H1 (cell line): ENCODE results near the gene SPECC1.

Experiments
- CEBPB ChIP-seq: IDR thresholded peaks from 2 replicates; pipeline ENCODE4 v1.6.1; 2012; ENCODE audit warnings: low read depth, low read length
- CHD2 ChIP-seq: IDR thresholded peaks from 2 replicates; pipeline ENCODE4 v1.6.1; 2012; ENCODE audit warnings: low read length, improper control_type of control experiment
- CREB1 ChIP-seq: IDR thresholded peaks from 2 replicates; pipeline ENCODE4 v1.6.1; 2012; ENCODE audit warnings: inconsistent platforms
- CTCF ChIP-seq, 3 experiments: IDR thresholded peaks; 1 replicate in 2 of 3; 2 replicates in 1 of 3; pipeline versions ENCODE4 v1.5.1 to v1.6.1; 2011; ENCODE audit warnings: low read length in 3 of 3, mild to moderate bottlenecking in 3 of 3, inconsistent platforms in 2 of 3, low read depth in 1 of 3, moderate library complexity in 1 of 3; ENCODE audit not compliant: insufficient read depth in 1 of 3; ENCODE audit errors: control extremely low read depth in 1 of 3
- EZH2 ChIP-seq: fragments of 200-600 bp; sonication (generic); IDR thresholded peaks from 2 replicates; pipeline ENCODE4 v1.7.1; 2012; ENCODE audit warnings: low read depth, mild to moderate bottlenecking, moderate library complexity, low read length, inconsistent platforms; ENCODE audit not compliant: severe bottlenecking
- GTF2F1 ChIP-seq: IDR thresholded peaks from 2 replicates; pipeline ENCODE4 v1.6.1; 2012; ENCODE audit warnings: low read depth, low read length, improper control_type of control experiment, borderline replicate concordance
- MAX ChIP-seq: IDR thresholded peaks from 2 replicates; pipeline ENCODE4 v1.6.1; 2012; ENCODE audit warnings: inconsistent platforms
- SP4 ChIP-seq: IDR thresholded peaks from 2 replicates; pipeline ENCODE4 v1.6.1; 2012; ENCODE audit warnings: low read length, inconsistent platforms

GRCh38 chr17:20206068-20206467 is 196.9 kb downstream of the SPECC1 start:
- no peak for TF ChIP-seq SP4
- TF ChIP-seq CREB1 = no peak
- TF ChIP-seq CTCF (IDR thresholded peaks at IDR 0.05; ENCODE audit: control extremely low read depth in 1 of 3, insufficient read depth in 1 of 3, low read depth in 1 of 3, low read length in 3 of 3) = no peak
- TF ChIP-seq EZH2 = no peak
- TF ChIP-seq MAX = no peak
- no peak for TF ChIP-seq CEBPB
- TF ChIP-seq GTF2F1 = no peak
- TF ChIP-seq CHD2 = no peak
